Activated T-helper 2 cell treated with anti-CD3 and anti-CD28 coated beads, Interferon-gamma antibody, Interleukin-2, Interleukin-4, amounts not matched to agents 10 μg/mL and 5 μg/mL and 100 μg/mL, durations not matched to agents 14 hours and 24 hours and 36 hours (primary cell): ENCODE results near the gene TMEM8B. TPM values are rescaled to one million over a fixed set of nuclear protein-coding genes. Genes with fewer than 3 reads are reported as not detected.
"Not testable (repeated sequence)": the region's sequence is repeated elsewhere in the genome, so short reads cannot be mapped to it uniquely, and the experiment has no call there.

Experiments
- DNase-seq: peaks from one replicate; pipeline ENCODE4 v3.0.0; 2021; ENCODE audit warnings: low spot score
- H3K27ac Mint-ChIP-seq: one replicate; pipeline ENCODE4 v1.8.0; 2021; ENCODE audit warnings: mixed read lengths
- H3K27me3 Mint-ChIP-seq: one replicate; pipeline ENCODE4 v1.8.0; 2021; ENCODE audit warnings: low read depth, mixed read lengths
- H3K36me3 Mint-ChIP-seq: one replicate; pipeline ENCODE4 v1.8.0; 2021; ENCODE audit warnings: low read depth, mixed read lengths
- H3K4me1 Mint-ChIP-seq: one replicate; pipeline ENCODE4 v1.8.0; 2021; ENCODE audit warnings: low read depth, mixed read lengths
- H3K4me3 Mint-ChIP-seq: one replicate; pipeline ENCODE4 v1.8.0; 2021; ENCODE audit warnings: low read depth, mild to moderate bottlenecking, moderate library complexity, mixed read lengths
- H3K9me3 Mint-ChIP-seq: one replicate; pipeline ENCODE4 v1.8.0; 2021; ENCODE audit warnings: mixed read lengths
- intact Hi-C: fragments of 100-400 bp; cut with micrococcal nuclease; formaldehyde crosslinking; loops from one replicate; pipeline ENCODE4 v1.15.1; 2023
- total RNA-seq: library from RNA; stranded (reverse); gene quantifications from 2 replicates; pipeline ENCODE4 v1.2.3, GENCODE V29; 2022

The TMEM8B gene
- total RNA-seq, 1 donor from 2014 or later: 3.0 TPM

GRCh38 chr9:35868933-35869332, 39.9 kb downstream of the TMEM8B start:
- no peak overlapping the region for H3K27ac Mint-ChIP-seq
- H3K9me3 Mint-ChIP-seq: no peaks in the 10 kb centered on the region
- no peaks in the 10 kb centered on the region for H3K4me1 Mint-ChIP-seq
- intact Hi-C loops: no loop called here
- no peak for DNase-seq
- H3K27me3 Mint-ChIP-seq: no peaks in the 10 kb centered on the region
- H3K4me3 Mint-ChIP-seq: no peak overlapping the region
- no peaks in the 10 kb centered on the region for H3K36me3 Mint-ChIP-seq

- Mint-ChIP-seq H3K4me1 (no peaks in the 10 kb centered on the region), H3K9me3 (no peaks in the 10 kb centered on the region), H3K27me3 (peaks cover 1% of the 10 kb centered on the region), H3K36me3 (no peaks in the 10 kb centered on the region), H3K4me3 (no peak overlapping the region), H3K27ac (no peak overlapping the region)
- DNase-seq: no peak
- intact Hi-C loops: no loop called here
Observed at GRCh38 chr9:35869621-35870216, 40.7 kb downstream of the TMEM8B start.

GRCh38 chr9:35870351-35870923, 41.4 kb downstream of the TMEM8B start, which contains the start of gene OR13J1:
Gene OR13J1 (minus strand): TSS chr9:35870401. CDS start chr9:35870401, 0 bp downstream.
- Mint-ChIP-seq H3K9me3 (no peaks in the 10 kb centered on the region), H3K4me3 (no peak within 1 kb of the TSS), H3K27ac (no peak within 1 kb of the TSS), H3K36me3 (no peaks in the 10 kb centered on the region), H3K27me3 (peaks cover 7% of the 10 kb centered on the region), H3K4me1 (no peaks in the 10 kb centered on the region)
- intact Hi-C loops: no loop called here
- no peak for DNase-seq

- no peak overlapping the region for H3K4me3 Mint-ChIP-seq
- intact Hi-C loops: no loop called here
- no peaks in the 10 kb centered on the region for H3K4me1 Mint-ChIP-seq
- peaks cover 18% of the 10 kb centered on the region for H3K27me3 Mint-ChIP-seq
- peaks cover 1% of the 10 kb centered on the region for H3K9me3 Mint-ChIP-seq
- no peak for DNase-seq
- H3K36me3 Mint-ChIP-seq: no peaks in the 10 kb centered on the region
- H3K27ac Mint-ChIP-seq: no peak overlapping the region
Observed at GRCh38 chr9:35871545-35871944, 42.5 kb downstream of the TMEM8B start.

- H3K4me3 Mint-ChIP-seq: no peak overlapping the region
- no peaks in the 10 kb centered on the region for H3K36me3 Mint-ChIP-seq
- peaks cover 10% of the 10 kb centered on the region for H3K9me3 Mint-ChIP-seq
- no peak overlapping the region for H3K27ac Mint-ChIP-seq
- H3K4me1 Mint-ChIP-seq: no peaks in the 10 kb centered on the region
- DNase-seq: no peak
- H3K27me3 Mint-ChIP-seq: peaks cover 26% of the 10 kb centered on the region
- intact Hi-C loops: no loop called here
Observed at GRCh38 chr9:35872505-35872904, 43.5 kb downstream of the TMEM8B start.

GRCh38 chr9:35882263-35882848, 53.3 kb downstream of the TMEM8B start:
- Mint-ChIP-seq H3K36me3 (no peaks in the 10 kb centered on the region), H3K27ac (no peak overlapping the region), H3K27me3 (peaks cover 33% of the 10 kb centered on the region), H3K4me3 (no peak overlapping the region), H3K4me1 (no peaks in the 10 kb centered on the region), H3K9me3 (peaks cover 6% of the 10 kb centered on the region)
- intact Hi-C loops: loop anchor here (1.0 kb wide), 2 partner anchors 56 to 92 kb away; no protein-coding TSS in a partner anchor
- peak; percentile 55 for DNase-seq

GRCh38 chr9:35882996-35883395, 54.0 kb downstream of the TMEM8B start:
- Mint-ChIP-seq H3K9me3 (no peaks in the 10 kb centered on the region), H3K27me3 (peaks cover 27% of the 10 kb centered on the region), H3K27ac (no peak overlapping the region), H3K4me3 (no peak overlapping the region), H3K4me1 (no peaks in the 10 kb centered on the region), H3K36me3 (no peaks in the 10 kb centered on the region)
- intact Hi-C loops: loop anchor here (1.0 kb wide), 2 partner anchors 57 to 93 kb away; no protein-coding TSS in a partner anchor
- DNase-seq: no peak

- H3K4me3 Mint-ChIP-seq, H3K27ac Mint-ChIP-seq, intact Hi-C loops, H3K4me1 Mint-ChIP-seq, H3K36me3 Mint-ChIP-seq, H3K9me3 Mint-ChIP-seq, DNase-seq: not testable (repeated sequence)
- H3K27me3 Mint-ChIP-seq: peaks cover 24% of the 10 kb centered on the region
Observed at GRCh38 chr9:35884908-35885307, 55.9 kb downstream of the TMEM8B start.

GRCh38 chr9:35891646-35892045, 62.6 kb downstream of the TMEM8B start:
- Mint-ChIP-seq H3K36me3 (no peaks in the 10 kb centered on the region), H3K9me3 (no peaks in the 10 kb centered on the region), H3K4me3 (no peak overlapping the region), H3K27ac (no peak overlapping the region), H3K27me3 (peaks cover 32% of the 10 kb centered on the region), H3K4me1 (no peaks in the 10 kb centered on the region)
- intact Hi-C loops: no loop called here
- no peak for DNase-seq

- peaks cover 29% of the 10 kb centered on the region for H3K27me3 Mint-ChIP-seq
- no peaks in the 10 kb centered on the region for H3K36me3 Mint-ChIP-seq
- intact Hi-C loops: no loop called here
- no peaks in the 10 kb centered on the region for H3K9me3 Mint-ChIP-seq
- no peak overlapping the region for H3K27ac Mint-ChIP-seq
- H3K4me3 Mint-ChIP-seq: no peak overlapping the region
- H3K4me1 Mint-ChIP-seq: no peaks in the 10 kb centered on the region
- DNase-seq: no peak
Observed at GRCh38 chr9:35892051-35892450, 63.0 kb downstream of the TMEM8B start.

- no peak for DNase-seq
- Mint-ChIP-seq H3K27ac (no peak overlapping the region), H3K9me3 (no peaks in the 10 kb centered on the region), H3K36me3 (no peaks in the 10 kb centered on the region), H3K27me3 (peaks cover 36% of the 10 kb centered on the region), H3K4me3 (no peak overlapping the region), H3K4me1 (no peaks in the 10 kb centered on the region)
- intact Hi-C loops: no loop called here
Observed at GRCh38 chr9:35896570-35896969, 67.5 kb downstream of the TMEM8B start.

GRCh38 chr9:35897376-35898099, 68.5 kb downstream of the TMEM8B start:
- H3K36me3 Mint-ChIP-seq, intact Hi-C loops, H3K4me3 Mint-ChIP-seq, H3K4me1 Mint-ChIP-seq, H3K9me3 Mint-ChIP-seq, DNase-seq, H3K27ac Mint-ChIP-seq: not testable (repeated sequence)
- H3K27me3 Mint-ChIP-seq: peaks cover 31% of the 10 kb centered on the region

- Mint-ChIP-seq H3K4me1 (peaks cover 5% of the 10 kb centered on the region), H3K36me3 (no peaks in the 10 kb centered on the region), H3K27me3 (peaks cover 33% of the 10 kb centered on the region), H3K4me3 (no peak overlapping the region), H3K9me3 (no peaks in the 10 kb centered on the region), H3K27ac (no peak overlapping the region)
- DNase-seq: no peak
- intact Hi-C loops: no loop called here
Observed at GRCh38 chr9:35898337-35898736, 69.3 kb downstream of the TMEM8B start.
